ENCODE data around the gene KDM4B.
"Not testable (repeated sequence)": the region's sequence is repeated elsewhere in the genome, so short reads cannot be mapped to it uniquely, and the experiment has no call there.

KDM4B gene

GRCh38 chr19:5186293-5187050, 217.6 kb downstream of the KDM4B start:
- no peak for DNase-seq

- DNase-seq, result no peak
Observed at GRCh38 chr19:5188548-5189317, 219.8 kb downstream of the KDM4B start.

GRCh38 chr19:5189318-5189607, 220.3 kb downstream of the KDM4B start:
- no peak for DNase-seq

GRCh38 chr19:5191091-5191490, 222.2 kb downstream of the KDM4B start:
- DNase-seq, result no peak

DNA sequence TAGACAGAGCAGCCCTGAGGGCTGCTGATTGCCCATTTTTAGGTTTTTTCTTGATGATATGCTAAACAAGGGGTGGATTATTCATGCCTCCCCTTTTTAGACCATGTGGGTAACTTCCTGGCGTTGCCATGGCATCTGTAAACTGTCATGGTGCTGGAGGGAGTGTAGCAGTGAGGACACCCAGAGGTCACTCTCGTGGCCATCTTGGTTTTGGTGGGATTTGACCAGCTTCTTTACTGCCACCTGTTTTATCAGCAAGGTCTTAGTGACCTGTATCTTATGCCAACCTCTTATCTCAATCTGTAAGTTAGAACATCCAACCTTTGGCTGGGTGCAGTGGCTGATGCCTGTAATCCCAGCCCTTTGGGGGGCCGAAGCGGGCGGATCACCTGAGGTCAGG, 223.7 kb downstream of the KDM4B start:
- no peak for DNase-seq

DNA sequence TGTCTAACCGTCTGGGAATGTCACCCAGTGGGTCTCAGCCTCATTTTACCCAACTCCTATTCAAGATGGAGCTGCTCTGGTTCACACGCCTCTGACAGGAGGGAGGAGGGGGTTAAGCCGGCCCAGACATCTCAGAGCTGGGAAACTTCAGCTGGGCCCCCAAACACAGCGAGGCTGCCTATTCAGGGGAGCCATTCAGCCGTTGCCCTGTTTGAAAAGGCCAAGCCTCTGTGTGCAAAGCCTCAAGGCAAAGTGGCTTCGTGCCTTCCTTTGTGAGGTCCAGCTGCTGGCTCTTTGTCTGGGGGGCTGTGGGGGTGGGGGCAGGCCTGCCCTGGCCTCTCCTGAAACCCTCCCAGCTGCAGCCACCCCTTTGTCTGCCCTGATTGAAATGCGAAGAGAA, 224.3 kb downstream of the KDM4B start:
- no peak for DNase-seq

- DNase-seq, result no peak
Observed at GRCh38 chr19:5194641-5195040, 225.7 kb downstream of the KDM4B start.

DNA sequence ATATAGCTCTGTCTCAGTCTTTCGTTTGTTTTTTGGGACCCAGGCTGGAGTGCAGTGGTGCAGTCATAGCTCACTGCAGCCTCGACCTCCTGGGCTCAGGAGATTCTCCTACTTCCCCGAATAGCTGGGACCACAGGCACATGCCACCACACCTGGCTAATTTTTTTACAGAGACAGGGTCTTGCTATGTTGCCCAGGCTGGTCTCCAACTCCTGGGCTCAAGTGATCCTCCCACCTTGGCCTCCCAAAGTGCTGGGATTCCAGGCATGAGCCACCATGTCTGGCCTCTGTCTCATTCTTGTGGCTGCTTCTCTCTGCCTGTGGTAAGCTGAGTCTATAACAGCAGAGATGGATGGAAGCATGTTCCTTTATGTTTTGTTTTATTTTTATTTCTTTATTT, 226.7 kb downstream of the KDM4B start:
- not testable (repeated sequence) for DNase-seq

DNA sequence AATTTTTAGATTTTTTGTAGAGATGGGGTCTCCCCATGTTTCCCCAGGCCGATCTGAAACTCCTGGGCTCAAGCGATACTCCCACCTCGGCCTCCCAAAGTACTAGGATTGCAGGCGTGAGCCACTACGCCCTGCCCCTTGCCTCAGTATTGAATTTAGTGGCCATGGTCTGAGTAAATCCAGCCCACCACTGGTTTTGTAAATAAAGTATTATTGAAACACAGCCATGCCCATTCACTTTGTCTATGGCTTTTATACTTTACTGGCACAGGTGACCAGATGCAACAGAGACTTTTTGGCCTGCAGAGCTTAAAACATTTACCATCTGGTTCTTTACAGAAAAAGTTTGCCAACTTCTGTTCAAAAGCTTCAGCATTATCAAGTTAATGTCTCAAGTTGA, 227.9 kb downstream of the KDM4B start:
- no peak for DNase-seq

GRCh38 chr19:5200844-5201243, 231.9 kb downstream of the KDM4B start:
- DNase-seq, result no peak

DNA sequence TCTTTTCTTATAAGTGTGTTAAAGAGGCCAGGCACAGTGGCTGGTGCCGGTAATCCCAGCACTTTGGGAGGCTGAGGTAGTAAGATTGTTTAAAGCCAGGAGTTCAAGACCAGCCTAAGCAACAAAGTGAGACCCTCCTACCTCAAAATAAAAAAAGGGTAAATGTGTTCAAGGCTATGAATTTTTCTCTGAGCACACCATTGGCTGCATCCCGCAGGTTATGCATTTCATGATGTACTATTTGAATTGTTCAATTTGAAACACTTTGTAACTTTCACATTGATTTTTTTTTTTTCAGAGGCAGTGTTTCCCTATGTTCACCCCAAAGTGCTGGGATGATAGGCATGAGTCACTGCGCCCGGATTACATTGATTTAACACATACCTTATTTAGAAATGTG, 233.6 kb downstream of the KDM4B start:
- DNase-seq, result no peak

Measured in NCI-H2029 (cell line).